HEK293 (cell line): ENCODE data around the gene SERPINA3.

Experiments
- CTCF ChIP-seq: fragments of 450-650 bp; formaldehyde crosslinking; IDR thresholded peaks from 2 replicates; pipeline ENCODE4 v1.5.1; 2016; ENCODE audit warnings: missing biosample characterization, missing genetic modification characterization
- GLI4 ChIP-seq: fragments of 450-650 bp; formaldehyde crosslinking; IDR thresholded peaks from 2 replicates; pipeline ENCODE4 v1.5.1; 2016; ENCODE audit warnings: missing biosample characterization, missing genetic modification characterization
- HOXD13 ChIP-seq: sonication (generic); formaldehyde crosslinking; IDR thresholded peaks from 2 replicates; pipeline ENCODE4 v1.8.0; 2022; ENCODE audit warnings: missing genetic modification reagents, borderline replicate concordance
- MZF1 ChIP-seq: fragments of 450-650 bp; formaldehyde crosslinking; IDR thresholded peaks from 2 replicates; pipeline ENCODE4 v1.5.1; 2017; ENCODE audit warnings: missing biosample characterization, missing genetic modification characterization, borderline replicate concordance
- SP2 ChIP-seq: fragments of 450-650 bp; formaldehyde crosslinking; IDR thresholded peaks from 2 replicates; pipeline ENCODE4 v1.5.1; 2016; ENCODE audit warnings: missing biosample characterization, missing genetic modification characterization
- ZNF155 ChIP-seq: fragments of 450-650 bp; formaldehyde crosslinking; IDR thresholded peaks from 2 replicates; pipeline ENCODE4 v1.5.1; 2016; ENCODE audit warnings: missing biosample characterization, missing genetic modification characterization
- ZNF239 ChIP-seq: fragments of 450-650 bp; formaldehyde crosslinking; IDR thresholded peaks from 2 replicates; pipeline ENCODE4 v1.5.1; 2016; ENCODE audit warnings: missing biosample characterization, missing genetic modification characterization
- ZNF302 ChIP-seq: fragments of 450-650 bp; formaldehyde crosslinking; IDR thresholded peaks from 2 replicates; pipeline ENCODE4 v1.5.1; 2016; ENCODE audit warnings: missing biosample characterization, missing genetic modification characterization, low read depth
- ZNF350 ChIP-seq: fragments of 450-650 bp; formaldehyde crosslinking; IDR thresholded peaks from 2 replicates; pipeline ENCODE4 v1.5.0; 2017; ENCODE audit warnings: missing biosample characterization, mild to moderate bottlenecking, missing genetic modification characterization
- ZNF37A ChIP-seq: fragments of 450-650 bp; IDR thresholded peaks from 2 replicates; pipeline ENCODE4 v1.5.1; 2018; ENCODE audit warnings: missing biosample characterization, missing genetic modification characterization
- ZNF488 ChIP-seq: fragments of 450-650 bp; formaldehyde crosslinking; IDR thresholded peaks from 2 replicates; pipeline ENCODE4 v1.5.1; 2016; ENCODE audit warnings: missing biosample characterization, missing genetic modification characterization
- ZNF561 ChIP-seq: fragments of 450-650 bp; IDR thresholded peaks from 2 replicates; pipeline ENCODE4 v1.5.1; 2018; ENCODE audit warnings: missing biosample characterization, missing genetic modification characterization, borderline replicate concordance
- ZXDB ChIP-seq: fragments of 450-650 bp; formaldehyde crosslinking; IDR thresholded peaks from 2 replicates; pipeline ENCODE4 v1.5.1; 2016; ENCODE audit warnings: missing biosample characterization, missing genetic modification characterization

GRCh38 chr14:94562941-94563883 lies 49.0 kb upstream of the SERPINA3 start:
- TF ChIP-seq HOXD13 (CRISPR knock-in tag) (no peak), CTCF (tag by site-specific recombination) (no peak), ZXDB (tag by site-specific recombination) (no peak), ZNF239 (no peak), SP2 (tag by site-specific recombination) (no peak), MZF1 (tag by site-specific recombination) (no peak), ZNF155 (tag by site-specific recombination) (no peak), ZNF37A (tag by site-specific recombination) (no peak), GLI4 (tag by site-specific recombination) (no peak), ZNF561 (no peak), ZNF302 (tag by site-specific recombination) (no peak), ZNF488 (tag by site-specific recombination) (no peak), ZNF350 (tag by site-specific recombination) (no peak)
